Measurements from ENCODE around the gene NFX1.

NFX1 gene

DNA sequence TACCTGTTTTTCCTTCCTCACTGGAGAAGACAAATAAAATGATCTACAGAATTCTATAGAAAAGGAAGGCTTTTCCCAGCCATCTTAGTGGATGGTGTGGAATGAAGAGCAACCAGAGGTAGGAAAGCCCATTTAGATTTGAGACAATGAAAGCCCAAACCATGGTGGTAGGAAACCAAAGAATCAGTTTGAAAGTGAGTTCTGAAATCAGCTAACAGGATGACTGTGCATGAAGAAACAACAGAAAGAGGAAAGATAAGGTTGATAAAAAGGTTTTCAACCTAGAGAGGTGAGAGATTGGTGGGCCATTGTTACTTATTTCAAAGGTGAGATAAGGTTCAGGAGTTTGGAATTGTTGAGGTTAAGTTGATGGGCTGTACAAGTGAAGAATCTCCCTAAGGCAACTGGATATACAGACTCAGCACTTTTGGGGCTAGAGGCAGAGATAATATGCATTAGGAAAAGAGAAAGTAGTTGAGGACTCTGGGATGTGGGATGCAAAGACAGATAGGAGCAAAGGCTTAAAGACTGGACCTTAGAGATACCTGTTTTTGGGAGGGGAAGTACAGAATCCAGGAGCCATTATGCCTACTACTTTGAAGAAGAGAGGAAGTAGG is 23.1 kb upstream of the NFX1 start:
- DNase-seq = no peak

DNA sequence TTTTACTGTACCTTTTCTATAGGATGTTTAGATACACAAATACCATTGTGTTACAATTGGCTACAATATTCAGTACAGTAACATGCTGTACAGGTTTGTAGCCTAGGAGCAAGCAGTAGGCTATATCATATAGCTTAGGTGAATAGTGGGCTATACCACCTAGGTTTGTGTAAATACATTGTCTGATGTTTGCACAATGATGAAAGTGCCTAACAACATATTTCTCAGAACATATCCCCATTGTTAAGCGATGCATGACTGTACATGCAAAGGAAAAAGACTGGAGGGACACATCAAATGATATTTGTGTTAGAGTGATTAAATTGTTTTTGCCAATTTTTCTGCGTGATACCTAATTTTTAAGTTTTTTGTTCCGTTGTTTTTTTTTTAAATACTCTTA is 20.2 kb upstream of the NFX1 start:
- no peak for DNase-seq

DNA sequence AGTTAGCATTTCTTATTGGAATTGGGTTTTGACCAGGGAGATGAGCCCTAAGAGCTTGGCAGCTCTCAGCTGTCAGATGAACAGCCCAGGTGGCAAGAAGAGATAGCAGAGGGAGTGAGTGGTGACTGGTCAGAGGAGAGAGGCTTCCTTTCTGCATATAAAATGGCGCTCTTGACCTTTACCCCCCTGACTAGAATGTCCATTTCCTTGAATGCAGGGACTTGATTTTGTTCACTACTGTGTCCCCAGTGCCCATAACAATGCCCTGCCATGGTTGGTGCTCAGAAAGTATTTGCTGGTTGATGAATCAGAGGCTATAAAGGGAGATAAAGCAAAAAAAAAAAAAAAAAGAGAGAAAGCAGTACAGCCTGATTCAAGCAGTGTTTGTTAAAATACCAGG is 18.3 kb upstream of the NFX1 start:
- DNase-seq = no peak

DNA sequence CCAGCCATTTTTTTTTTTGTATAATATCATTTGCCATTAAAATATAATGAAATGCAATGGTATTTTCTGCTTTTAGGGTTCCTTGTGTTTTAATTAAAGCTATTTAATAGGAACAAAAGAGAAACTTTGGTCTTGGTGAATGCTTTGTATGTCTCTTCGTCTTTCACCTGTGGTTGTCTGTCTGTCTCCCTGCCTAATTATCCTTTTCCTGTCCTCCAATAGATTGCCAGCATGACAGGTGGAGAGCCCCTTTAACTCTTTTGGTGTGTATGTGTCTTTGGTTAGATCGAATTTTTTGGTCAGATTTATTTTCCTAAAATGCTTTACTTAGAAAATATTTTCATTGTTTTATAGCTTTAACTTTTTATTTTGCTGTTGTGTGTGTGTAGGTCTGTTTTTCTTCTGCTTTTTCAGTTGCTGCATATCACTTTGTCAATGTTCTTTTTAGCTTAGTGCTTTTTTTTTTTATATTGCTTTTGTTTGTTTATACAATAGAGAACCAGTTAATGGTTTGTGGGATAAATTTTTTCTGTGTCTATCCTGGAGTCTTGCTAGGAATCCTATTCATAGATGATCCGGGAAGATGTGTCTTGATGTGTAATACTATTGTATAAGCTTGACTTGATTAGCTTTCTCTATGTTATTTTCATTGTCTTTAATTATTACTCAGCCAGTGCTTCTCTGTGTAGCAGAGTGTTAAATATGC is 16.9 kb upstream of the NFX1 start:
- no peak for DNase-seq

DNA sequence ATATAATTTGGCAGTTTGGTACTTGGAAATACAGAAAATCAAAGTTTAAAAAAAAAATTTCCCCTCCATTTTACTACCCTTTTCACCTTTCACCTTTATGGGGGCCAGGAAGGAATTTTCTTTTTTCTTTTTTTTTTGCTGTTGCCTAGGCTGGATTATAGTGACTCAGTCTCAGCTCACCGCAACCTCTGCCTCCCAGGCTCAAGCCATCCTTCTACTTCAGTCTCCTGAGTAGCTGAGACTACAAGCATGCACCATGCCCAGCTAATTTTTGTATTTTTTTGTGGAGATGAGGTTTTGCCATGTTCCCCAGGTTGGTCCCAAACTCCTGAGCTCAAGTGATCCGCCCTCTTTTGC is 16.4 kb upstream of the NFX1 start:
- no peak for DNase-seq

DNA sequence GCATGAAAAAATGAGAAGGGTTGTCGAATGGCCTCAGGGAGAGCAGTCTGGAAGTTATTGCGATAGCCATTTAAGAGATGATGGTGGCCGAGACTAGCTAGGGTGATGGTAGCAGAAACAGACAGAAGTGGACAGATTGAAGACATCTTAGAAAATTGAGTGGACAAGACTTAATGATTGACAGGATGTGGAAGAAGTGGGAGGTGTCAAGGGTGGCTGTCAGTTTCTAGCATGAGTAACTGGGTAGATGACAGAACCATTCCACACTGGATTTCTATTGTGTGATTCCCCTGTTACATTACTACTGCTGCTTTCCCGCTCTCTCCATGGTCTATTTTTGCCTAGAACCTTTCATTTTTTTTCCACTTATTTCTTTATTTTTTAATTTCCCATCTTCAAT is 12.8 kb upstream of the NFX1 start:
- DNase-seq = no peak

DNA sequence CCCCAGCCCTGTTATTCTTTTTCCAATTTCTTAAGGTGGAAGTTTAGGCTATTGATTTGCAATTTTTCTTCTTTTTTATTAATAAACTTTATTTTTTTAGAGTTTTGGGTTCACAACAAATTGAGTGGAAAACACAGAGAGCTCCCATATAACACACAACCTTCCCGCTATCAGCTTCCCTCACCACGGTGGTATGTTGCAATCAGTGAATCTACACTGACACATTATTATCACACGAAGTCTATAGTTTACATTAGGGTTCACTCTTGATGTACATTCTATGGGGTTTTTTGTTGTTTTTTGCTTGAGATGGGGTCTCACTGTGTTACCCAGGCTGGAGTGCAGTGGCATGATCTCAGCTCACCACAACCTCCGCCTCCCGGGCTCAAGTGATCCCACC is 4.8 kb upstream of the NFX1 start:
- no peak for DNase-seq

DNA sequence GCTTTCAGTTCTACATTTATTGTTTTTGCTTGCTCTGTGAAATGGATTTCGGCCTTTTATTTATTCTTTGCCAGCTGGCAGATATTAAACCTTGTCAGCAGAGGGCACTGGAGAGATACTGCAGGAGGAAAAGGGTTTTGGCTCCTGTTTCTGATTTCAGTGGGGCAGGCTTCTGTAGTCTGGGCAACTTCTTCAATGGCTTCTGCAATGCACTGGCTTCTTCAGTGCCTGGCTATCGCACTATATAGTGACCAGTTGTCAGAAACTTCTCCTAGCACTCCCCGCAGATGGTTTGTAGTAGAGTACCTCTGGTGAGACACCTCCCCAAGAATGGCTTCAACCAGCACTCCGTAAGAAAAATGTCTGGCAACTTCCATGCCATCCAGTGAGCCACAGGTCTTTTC is 3.2 kb upstream of the NFX1 start:
- no peak for DNase-seq

DNA sequence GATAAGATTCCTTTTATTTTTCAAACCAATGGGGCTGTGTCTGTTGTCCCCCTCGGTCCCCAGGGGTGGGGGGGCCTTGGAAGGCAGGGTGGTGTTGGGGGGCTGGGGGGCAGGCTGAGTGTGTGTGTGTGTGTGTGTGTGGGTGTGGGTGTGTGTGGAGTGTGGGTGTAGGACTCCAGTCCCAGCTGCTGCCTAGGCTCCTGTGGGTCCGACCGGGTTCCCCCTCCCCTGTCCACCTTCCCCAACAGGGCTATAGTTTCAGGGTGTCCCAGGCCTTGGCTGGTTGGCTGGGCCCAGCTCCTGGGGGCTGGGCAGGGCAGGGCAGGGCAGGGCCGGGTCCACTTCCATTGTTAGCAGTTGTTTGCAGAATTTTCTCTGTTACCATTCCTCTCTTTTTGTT is 2.1 kb upstream of the NFX1 start:
- DNase-seq = no peak

DNA sequence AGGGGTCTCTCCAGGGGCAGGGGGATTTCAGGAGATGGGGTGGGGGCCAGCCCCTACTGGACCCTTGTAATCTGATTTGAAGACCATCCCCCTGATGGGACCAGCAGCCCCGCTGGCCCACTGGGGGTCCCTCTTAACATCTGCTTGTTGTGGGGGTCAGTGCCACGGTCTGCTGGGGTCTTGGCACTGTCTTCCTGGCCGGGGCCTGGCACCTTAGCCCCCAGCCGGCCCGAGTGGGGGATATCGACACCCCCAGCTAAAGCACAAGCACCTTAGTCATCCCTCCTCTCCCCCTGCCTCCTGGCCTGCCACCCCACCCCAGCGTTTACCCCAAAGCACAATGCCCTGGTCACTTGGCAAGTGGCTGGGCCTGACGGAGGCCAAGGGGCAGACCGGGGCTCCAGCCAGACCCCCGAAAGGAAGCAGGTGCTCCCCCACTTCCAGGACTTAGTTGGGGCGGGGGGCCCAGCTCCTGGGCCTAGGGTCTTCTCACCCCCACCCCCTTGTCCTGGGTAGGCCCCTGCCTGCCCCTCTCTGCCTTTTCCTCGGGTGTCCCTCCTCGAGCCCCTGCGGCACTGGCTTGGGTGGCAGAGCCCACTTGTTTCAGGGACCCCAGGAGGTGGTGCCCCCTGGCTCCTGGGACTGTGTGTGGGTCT is 1.4 kb upstream of the NFX1 start:
- DNase-seq = no peak

DNA sequence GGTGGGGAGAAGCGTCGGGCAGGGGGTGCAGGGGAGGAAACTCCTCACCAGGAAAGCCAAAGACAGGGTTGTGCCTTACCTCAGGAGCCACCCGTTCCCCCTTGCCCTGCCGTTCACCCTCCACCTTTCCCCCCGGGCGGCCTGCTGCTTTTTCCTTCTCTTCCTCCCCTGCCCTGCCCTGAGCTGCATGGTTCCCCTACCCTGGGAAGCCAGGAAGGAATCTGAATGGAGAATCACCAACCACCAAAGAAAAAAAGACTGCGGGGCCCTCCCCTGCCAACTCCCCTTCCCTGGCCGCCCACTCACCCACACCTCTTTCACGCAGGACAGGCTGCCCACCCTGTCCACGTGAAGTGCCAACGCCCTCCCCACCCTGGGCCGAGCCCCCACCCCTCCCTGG is 820 bp upstream of the NFX1 start:
- peak; percentile 3 for DNase-seq

DNA sequence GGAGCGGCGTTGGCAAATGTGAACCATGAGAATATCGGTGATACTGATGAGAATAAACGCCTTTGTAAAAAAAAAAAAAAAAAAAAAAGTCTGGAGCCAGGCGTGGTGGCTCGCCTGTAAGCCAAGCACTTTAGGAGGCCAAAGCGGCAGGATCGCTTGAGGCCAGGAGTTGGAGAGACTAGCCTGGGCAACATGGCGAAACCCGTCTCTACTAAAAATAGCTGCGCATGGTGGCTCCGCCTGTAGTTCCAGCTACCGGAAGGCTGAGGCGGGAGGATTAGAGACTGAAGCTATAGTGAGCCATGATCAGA is 425 bp upstream of the NFX1 start:
- DNase-seq = no peak

DNA sequence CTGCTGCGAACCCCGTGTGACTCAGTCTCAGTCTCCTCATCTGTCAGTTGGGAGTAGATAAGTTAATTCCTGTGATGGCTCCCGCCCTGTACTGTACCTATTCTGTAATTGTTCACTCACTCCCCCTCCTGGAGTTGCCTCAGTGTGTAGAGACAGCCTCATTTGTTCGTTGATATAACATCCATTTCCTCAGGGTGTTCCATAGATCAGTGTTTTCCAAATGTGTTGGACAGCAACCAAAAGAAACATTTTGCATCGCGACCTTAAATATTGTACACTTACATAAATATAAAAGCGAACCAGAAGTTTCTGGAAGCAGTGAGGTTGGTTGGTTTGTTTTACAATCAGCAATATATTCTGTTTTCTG is 698 bp downstream of the NFX1 start:
- no peak for DNase-seq

DNA sequence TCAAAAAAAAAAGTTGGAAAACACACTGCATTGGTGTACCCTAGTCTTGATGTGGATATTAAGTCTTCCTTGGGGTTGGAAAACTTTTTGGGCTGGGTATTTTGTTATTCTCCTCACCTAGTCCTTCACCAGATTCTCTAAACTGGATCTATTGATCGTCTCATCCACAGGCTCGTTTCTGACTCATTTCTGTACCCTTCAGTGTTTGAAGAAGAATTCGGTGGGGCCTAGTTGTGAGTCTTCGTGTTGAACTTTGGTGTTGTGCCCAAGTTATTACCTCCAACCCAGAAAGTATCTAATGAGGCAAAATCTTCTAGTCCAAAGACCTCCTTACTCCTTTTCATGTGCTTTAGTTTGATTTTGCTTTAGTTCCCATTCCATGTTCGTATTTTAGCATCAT is 1.6 kb downstream of the NFX1 start:
- DNase-seq = no peak

DNA sequence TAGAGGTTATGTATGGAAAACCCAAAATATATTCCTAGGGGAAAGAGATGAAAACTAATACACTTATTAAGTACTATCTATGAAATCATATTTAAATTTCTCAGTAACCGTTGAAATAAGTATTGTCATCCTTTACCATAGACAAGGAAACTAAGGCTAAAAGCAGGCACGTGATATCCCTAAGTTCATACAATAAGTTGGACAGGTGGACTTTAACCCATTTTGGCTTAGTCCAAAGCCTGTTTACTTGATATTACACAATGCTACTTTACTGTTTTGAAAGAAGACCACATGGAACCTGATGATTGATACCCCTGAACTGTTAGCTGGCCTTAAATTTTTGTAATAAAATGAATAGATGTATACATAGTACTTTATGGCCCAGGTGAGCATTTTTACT is 3.5 kb downstream of the NFX1 start:
- no peak for DNase-seq

DNA sequence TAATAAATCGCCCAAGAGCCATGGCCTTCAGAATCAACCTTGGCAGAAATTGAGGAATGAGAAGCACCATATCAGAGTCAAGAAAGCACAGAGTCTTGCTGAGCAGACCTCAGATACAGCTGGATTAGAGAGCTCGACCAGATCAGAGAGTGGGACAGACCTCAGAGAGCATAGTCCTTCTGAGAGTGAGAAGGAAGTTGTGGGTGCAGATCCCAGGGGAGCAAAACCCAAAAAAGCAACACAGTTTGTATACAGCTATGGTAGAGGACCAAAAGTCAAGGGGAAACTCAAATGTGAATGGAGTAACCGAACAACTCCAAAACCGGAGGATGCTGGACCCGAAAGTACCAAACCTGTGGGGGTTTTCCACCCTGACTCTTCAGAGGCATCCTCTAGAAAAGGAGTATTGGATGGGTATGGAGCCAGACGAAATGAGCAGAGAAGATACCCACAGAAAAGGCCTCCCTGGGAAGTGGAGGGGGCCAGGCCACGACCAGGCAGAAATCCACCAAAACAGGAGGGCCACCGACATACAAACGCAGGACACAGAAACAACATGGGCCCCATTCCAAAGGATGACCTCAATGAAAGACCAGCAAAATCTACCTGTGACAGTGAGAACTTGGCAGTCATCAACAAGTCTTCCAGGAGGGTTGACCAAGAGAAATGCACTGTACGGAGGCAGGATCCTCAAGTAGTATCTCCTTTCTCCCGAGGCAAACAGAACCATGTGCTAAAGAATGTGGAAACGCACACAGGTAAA is 4.5 kb downstream of the NFX1 start:
- no peak for DNase-seq

DNA sequence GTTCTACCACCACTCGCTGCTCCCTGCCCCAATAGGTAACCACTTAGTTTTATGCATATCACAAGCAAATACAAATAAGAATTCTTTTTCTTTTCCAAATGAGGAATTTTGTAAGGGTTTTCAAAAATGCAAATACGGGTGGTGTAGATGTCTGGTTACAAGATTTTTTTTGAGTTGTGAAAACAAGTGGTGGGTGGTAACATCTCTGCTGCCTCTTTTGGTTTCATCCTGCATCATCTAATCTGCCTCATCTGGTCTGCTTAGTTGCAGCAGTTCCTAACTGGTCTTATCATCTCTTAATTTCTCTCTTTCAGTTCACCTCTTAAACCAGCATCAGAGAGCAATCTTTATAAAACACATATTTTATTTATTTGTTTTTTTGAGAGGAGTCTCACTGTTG is 5.3 kb downstream of the NFX1 start:
- no peak for DNase-seq

DNA sequence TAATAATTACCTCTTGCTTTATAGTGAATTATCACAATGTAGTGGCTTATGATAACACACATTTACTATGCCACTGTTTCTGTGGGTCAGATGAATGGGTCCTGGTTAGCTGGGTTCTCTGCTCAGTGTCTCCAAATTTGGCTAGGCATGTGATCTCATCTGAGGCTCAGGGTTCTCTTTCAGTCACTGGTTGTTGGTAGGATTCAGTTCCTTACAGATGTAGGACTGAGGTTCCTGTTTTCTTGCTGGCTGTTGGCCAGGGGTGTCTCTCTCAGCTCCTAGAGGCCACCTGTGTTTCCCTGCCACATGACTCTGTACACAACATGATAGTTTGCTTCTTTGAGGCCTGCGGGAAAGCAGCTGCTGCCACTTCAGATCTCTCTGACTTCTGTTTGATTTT is 7.1 kb downstream of the NFX1 start:
- no peak for DNase-seq

DNA sequence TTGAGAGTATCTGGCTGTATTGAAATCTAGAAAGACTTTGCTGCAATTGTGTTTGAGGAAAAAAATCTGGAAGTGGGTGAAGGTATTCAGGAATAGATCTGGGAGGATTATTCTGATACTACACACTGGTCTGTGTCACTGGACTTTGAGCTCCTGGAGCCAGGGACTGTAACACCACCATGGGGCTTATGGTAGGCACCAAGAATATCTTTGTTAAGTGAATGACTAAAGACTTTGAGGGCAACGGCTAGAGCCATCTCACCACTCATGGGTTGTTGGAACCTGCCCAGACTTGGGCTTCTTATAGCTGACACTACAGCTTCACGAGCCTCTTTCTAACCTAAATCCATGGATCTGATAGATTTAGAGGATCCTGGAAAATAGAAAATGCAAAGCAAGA is 10.2 kb downstream of the NFX1 start:
- no peak for DNase-seq

DNA sequence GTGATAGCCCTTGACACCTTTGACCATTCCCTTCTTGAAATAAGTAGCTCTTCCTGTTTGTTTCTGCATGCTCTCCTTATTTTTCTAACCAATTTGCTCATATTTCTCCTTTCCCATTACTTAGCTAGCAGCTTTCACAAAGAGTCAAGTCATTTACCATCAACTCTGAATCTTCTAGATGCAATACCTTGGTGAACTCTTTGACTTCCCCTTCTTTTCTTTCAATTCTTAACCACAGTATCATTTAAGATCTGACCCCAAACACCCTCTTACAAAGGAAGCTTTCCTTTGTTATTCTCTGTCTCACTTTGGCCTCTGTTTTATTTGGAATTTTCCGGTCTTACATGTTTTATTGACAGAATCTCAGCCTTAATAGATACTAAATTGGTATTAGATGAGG is 14.0 kb downstream of the NFX1 start:
- no peak for DNase-seq

DNA sequence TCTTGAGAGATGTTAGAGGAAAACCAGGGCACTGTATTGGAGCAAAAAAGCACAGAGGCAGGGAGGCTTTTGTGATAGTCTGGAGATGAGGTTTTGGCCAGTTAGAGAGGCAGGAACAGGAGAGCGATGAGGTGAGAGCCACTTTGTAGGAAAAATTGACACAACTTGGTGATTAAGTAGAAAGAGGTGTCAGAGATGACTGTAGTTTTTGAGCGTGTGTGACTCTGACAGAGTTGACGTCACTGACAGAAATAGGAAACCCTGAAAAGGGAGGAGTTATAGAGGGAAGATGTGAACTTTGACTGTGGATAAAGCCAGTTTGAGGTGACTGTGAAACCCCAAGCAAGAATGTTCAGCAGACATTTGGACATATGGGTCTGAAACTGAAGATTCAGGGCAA is 15.7 kb downstream of the NFX1 start:
- DNase-seq = no peak

DNA sequence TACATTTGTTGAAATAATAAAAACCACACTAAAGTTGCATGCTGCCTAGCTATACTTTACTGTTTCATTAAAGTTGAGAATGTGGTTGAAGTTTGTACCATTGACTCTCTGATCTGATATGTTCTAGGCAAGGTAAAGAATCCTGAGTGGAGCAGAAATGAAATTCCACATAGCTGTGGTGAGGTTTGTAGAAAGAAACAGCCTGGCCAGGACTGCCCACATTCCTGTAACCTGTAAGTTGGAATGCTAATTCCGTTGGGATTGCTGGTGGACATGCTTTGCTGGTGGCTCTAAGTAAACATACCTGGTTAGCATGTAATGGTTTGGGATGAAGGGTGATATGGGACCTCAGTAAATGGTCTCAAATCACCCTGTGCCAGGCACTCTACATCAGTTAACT is 16.8 kb downstream of the NFX1 start:
- DNase-seq = no peak

DNA sequence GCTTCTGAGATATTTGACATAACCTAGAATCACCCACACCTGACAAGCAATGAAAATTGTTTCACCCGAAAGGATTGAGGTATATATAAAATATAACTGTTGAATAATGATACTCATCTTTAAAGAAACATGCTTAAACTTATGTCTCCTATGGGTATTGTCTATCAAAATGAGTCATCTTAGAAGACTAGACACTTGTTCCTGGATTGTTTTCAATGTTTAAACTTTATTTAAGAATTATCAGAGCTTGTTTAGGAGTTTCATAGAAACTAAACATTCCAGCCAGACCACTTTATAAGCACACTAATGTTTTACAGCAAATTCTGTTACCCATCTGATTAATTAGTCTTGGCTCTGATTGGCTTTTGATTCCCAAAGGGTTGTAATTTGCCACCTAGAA is 19.6 kb downstream of the NFX1 start:
- no peak for DNase-seq

DNA sequence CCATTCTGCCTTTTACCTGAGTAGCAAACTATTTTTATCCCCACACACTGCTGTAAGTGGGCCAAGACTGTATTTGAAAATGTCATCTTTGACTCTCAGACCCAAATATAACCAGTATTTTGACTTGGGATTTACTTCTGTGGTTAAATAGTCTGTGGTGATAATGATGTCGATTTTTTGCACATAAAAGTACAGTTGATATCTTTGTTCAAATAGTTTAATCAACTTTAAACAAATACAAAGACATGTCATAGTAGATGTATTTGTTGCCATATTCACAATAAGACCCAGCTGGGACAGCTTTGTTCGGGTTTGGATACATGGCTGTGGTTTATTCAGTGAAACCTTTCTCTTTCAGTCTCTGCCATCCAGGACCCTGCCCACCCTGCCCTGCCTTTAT is 20.4 kb downstream of the NFX1 start:
- no peak for DNase-seq
